IMR-90 (cell line): ENCODE measurements around the gene APOBEC3F. TPM values are rescaled to one million over a fixed set of nuclear protein-coding genes. Genes with fewer than 3 reads are reported as not detected.

ENCODE experiments used
- ATAC-seq: fragments of 200-7000 bp; cut with Tn5 transposase; 2 replicates; pipeline ENCODE4 v1.9.1; 2020; ENCODE audit warnings: low read depth, mild to moderate bottlenecking, moderate library complexity
- BruUV-seq: library from RNA; stranded (reverse); fragments of 400-500 nt; replicated peaks from 2 replicates; lab custom pipeline; 2021; lab: Mats Ljungman, UMichigan
- CTCF ChIA-PET: fragments of 300-600 bp; formaldehyde crosslinking; extraction: SDS; loops from one replicate; lab custom pipeline; 2021; ENCODE audit warnings: antibody characterized with exemption; lab: Yijun Ruan, JAX
- POLR2A ChIA-PET: fragments of 300-600 bp; sonication (Branson Sonifier 250); formaldehyde crosslinking; loops from one replicate; lab custom pipeline; 2022; ENCODE audit warnings: antibody characterized with exemption; ENCODE audit not compliant: unreplicated experiment; lab: Charles Lee
- DNase-seq: peaks from one replicate; pipeline ENCODE4 v3.0.0; 2013
- H2AFZ ChIP-seq: replicated peaks from 2 replicates; pipeline ENCODE3; 2013; ENCODE audit warnings: low read length, mild to moderate bottlenecking; ENCODE audit not compliant: poor library complexity
- H2AK5ac ChIP-seq: 2 replicates; pipeline ENCODE4 v1.6.1; 2013; ENCODE audit warnings: low read depth, low read length, inconsistent platforms
- H2AK9ac ChIP-seq: replicated peaks from 2 replicates; pipeline ENCODE3; 2013; ENCODE audit warnings: mild to moderate bottlenecking, low read depth, low read length, moderate library complexity; ENCODE audit not compliant: poor library complexity
- H2BK120ac ChIP-seq: 2 replicates; pipeline ENCODE4 v1.6.1; 2013; ENCODE audit warnings: low read depth, low read length, inconsistent platforms
- H2BK15ac ChIP-seq: 3 replicates; pipeline ENCODE4 v1.6.1; 2013; ENCODE audit warnings: low read depth, low read length, inconsistent platforms
- H2BK20ac ChIP-seq: 2 replicates; pipeline ENCODE4 v1.6.1; 2013; ENCODE audit warnings: low read depth, mild to moderate bottlenecking, inconsistent platforms, low read length, moderate library complexity
- H2BK5ac ChIP-seq: 2 replicates; pipeline ENCODE4 v1.6.1; 2013; ENCODE audit warnings: mild to moderate bottlenecking, low read depth, low read length, inconsistent platforms; ENCODE audit not compliant: poor library complexity, severe bottlenecking
- H3K14ac ChIP-seq: replicated peaks from 2 replicates; pipeline ENCODE4 v1.6.1; 2013; ENCODE audit warnings: low read depth, low read length, inconsistent platforms
- H3K18ac ChIP-seq: 2 replicates; pipeline ENCODE4 v1.6.1; 2013; ENCODE audit warnings: low read depth, low read length, control low read depth
- H3K23ac ChIP-seq: 2 replicates; pipeline ENCODE4 v1.6.1; 2013; ENCODE audit warnings: low read depth, low read length, inconsistent platforms
- H3K27ac ChIP-seq: 2 replicates; pipeline ENCODE4 v1.5.1; 2013; ENCODE audit warnings: mild to moderate bottlenecking, control low read depth, low read length; ENCODE audit not compliant: insufficient read depth
- H3K27me3 ChIP-seq: 2 replicates; pipeline ENCODE4 v1.6.1; 2013; ENCODE audit warnings: low read length; ENCODE audit not compliant: control insufficient read depth, insufficient read depth
- H3K36me3 ChIP-seq: 2 replicates; pipeline ENCODE4 v1.6.1; 2013; ENCODE audit warnings: low read length, mixed read lengths; ENCODE audit not compliant: control insufficient read depth, insufficient read depth
- H3K4ac ChIP-seq: 2 replicates; pipeline ENCODE4 v1.6.1; 2013; ENCODE audit warnings: low read depth, low read length, inconsistent platforms
- H3K4me1 ChIP-seq: 2 replicates; pipeline ENCODE4 v1.6.1; 2013; ENCODE audit warnings: low read length, mixed read lengths; ENCODE audit not compliant: control insufficient read depth, insufficient read depth
- H3K4me2 ChIP-seq: 2 replicates; pipeline ENCODE4 v1.6.1; 2013; ENCODE audit warnings: low read depth, mild to moderate bottlenecking, control low read depth, low read length, moderate library complexity
- H3K4me3 ChIP-seq: 2 replicates; pipeline ENCODE4 v1.5.1; 2013; ENCODE audit warnings: low read depth, mild to moderate bottlenecking, control low read depth, low read length, moderate library complexity; ENCODE audit not compliant: insufficient read depth
- H3K56ac ChIP-seq: 2 replicates; pipeline ENCODE4 v1.6.1; 2013; ENCODE audit warnings: low read length, inconsistent platforms; ENCODE audit not compliant: insufficient read depth; ENCODE audit errors: extremely low read depth
- H3K79me1 ChIP-seq, 2 experiments: 2 replicates each; pipeline ENCODE4 v1.6.1; 2013; ENCODE audit warnings: low read length in 2 of 2, inconsistent platforms in 1 of 2, low read depth in 1 of 2
- H3K9ac ChIP-seq: 2 replicates; pipeline ENCODE4 v1.6.1; 2013; ENCODE audit warnings: low read depth, low read length, control low read depth
- H3K9me1 ChIP-seq: 2 replicates; pipeline ENCODE4 v1.6.1; 2013; ENCODE audit warnings: low read length, inconsistent platforms; ENCODE audit not compliant: insufficient read depth
- H3K9me3 ChIP-seq: 2 replicates; pipeline ENCODE4 v1.6.1; 2013; ENCODE audit warnings: low read length; ENCODE audit not compliant: control insufficient read depth, insufficient read depth
- H4K20me1 ChIP-seq: 2 replicates; pipeline ENCODE4 v1.6.1; 2013; ENCODE audit warnings: low read length, inconsistent platforms; ENCODE audit not compliant: insufficient read depth
- H4K5ac ChIP-seq: 2 replicates; pipeline ENCODE4 v1.6.1; 2013; ENCODE audit warnings: mild to moderate bottlenecking, low read depth, low read length, control low read depth
- H4K8ac ChIP-seq, 2 experiments: 2 replicates each; pipeline ENCODE4 v1.6.1; 2013; ENCODE audit warnings: low read depth in 2 of 2, low read length in 2 of 2, control low read depth in 1 of 2, inconsistent platforms in 1 of 2
- H4K91ac ChIP-seq: 2 replicates; pipeline ENCODE4 v1.6.1; 2013; ENCODE audit warnings: low read depth, low read length, inconsistent platforms; ENCODE audit not compliant: insufficient read depth
- CEBPB ChIP-seq: IDR thresholded peaks from 2 replicates; pipeline ENCODE4 v1.6.1; 2012; ENCODE audit warnings: low read depth, low read length, improper control_type of control experiment
- WGBS, 2 experiments: methylation state at CpG; one replicate each; pipeline versions ENCODE4 v1.1.5 to v1.1.7; 2013; ENCODE audit warnings: missing lambda C conversion rate in 2 of 2; ENCODE audit not compliant: insufficient read length in 1 of 2; ENCODE audit errors: extremely low coverage in 2 of 2; 5-methylcytosine and 5-hydroxymethylcytosine counted together
- dilution Hi-C: fragments of 300-500 bp; cut with HindIII; formaldehyde crosslinking; loops from one replicate; pipeline ENCODE4 v1.14.3; 2018; ENCODE audit warnings: low sequenced_read_pairs; ENCODE audit not compliant: unreplicated experiment
- in situ Hi-C: fragments of 300-500 bp; cut with MboI; formaldehyde crosslinking; loops from 3 replicates; pipeline ENCODE4 v1.14.3; 2019; ENCODE audit warnings: low sequenced_read_pairs, inconsistent platforms, mixed read lengths
- intact Hi-C: fragments of 100-400 bp; cut with micrococcal nuclease; formaldehyde crosslinking; loops from 2 replicates; pipeline ENCODE4 v1.10.0; 2022
- polyA plus RNA-seq, 3 experiments: library from polyadenylated mRNA; depleted of rRNA; stranded (reverse); fragments of >200 nt; gene quantifications; 2 replicates each; pipeline ENCODE4 v1.2.3, GENCODE V29; 2012; ENCODE audit warnings: low replicate concordance in 1 of 3
- total RNA-seq: library from RNA; depleted of rRNA; stranded (reverse); fragments of >200 nt; gene quantifications from 2 replicates; pipeline ENCODE4 v1.2.3, GENCODE V29; 2012
- TF ChIP-seq, protein P1 (sequence below): conservative IDR thresholded peaks from 2 replicates; pipeline ENCODE4 v1.5.1; 2012; ENCODE audit warnings: mild to moderate bottlenecking, low read depth, low read length, improper control_type of control experiment

Gene APOBEC3F
- total and polyA plus RNA-seq, 2 of the 4 experiments (the other 2 are of a cell fraction), result 3.4 to 8.3 TPM

DNA sequence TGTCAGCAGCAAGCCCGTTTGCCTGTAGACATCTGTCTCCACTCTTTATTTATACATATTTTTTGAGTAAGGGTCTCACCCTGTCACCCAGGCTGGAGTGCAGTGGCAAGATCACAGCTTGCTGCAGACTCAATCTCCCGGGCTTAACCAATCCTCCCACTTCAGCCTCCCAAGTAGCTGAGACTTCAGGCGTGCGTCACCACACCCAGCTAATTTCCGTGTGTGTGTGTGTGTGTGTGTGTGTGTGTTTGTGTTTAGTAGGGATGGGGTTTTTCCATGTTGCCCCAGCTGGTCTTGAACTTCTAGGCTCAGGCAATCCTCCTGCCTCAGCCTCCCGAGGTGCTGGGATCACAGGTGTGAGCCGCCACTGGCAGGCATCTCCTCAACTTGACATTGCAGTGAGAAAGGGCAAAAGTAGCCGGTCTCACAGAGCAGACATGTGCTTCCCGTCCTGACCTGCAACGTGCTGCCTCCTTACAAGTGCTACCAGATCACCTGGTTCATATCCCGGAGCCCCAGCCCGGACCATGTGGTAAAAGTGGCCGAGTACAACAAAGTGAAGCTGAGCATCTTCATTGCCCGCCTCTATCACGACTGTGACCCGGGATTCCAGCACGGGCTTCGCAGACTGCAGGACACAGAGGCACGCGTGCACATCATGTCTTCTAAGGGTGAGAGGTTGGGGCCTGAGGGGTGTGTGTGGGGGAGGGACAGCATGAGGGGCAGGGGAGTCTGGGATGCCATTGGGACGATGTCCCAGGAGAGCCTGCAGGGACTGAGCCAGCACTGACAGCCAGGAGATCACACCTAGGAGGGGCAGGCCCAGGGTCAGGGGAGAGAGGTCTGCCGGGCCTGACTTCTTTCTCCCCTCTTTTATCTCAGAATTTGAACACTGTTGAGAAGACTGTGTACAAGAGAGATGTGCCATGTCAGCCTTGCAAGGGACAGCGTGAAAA, 50.7 kb downstream of the APOBEC3F start:
- no peak overlapping the region for H3K18ac ChIP-seq
- 57% methylated on average over 9 of the region's 23 CpGs; no CpG with 5 or more reads in 1 of the 2 experiments for WGBS, 2 experiments

More for the DNA sequence above, 50.7 kb downstream of the APOBEC3F start:
- Histone ChIP-seq H2BK120ac (no peak overlapping the region), H3K4ac (no peak overlapping the region), H3K36me3 (no peaks in the 10 kb centered on the region), H3K4me2 (no peak overlapping the region), H3K23ac (no peak overlapping the region), H3K4me3 (no peak overlapping the region), H2AK5ac (no peak overlapping the region), H4K20me1 (no peaks in the 10 kb centered on the region), H3K56ac (no peak overlapping the region), H3K27me3 (peaks cover 43% of the 10 kb centered on the region), H2AK9ac (no peak overlapping the region), H2BK20ac (no peak overlapping the region), H2BK5ac (no peak overlapping the region), H3K14ac (no peak overlapping the region), H3K9me3 (no peaks in the 10 kb centered on the region), H4K5ac (no peak overlapping the region), H3K79me1 (no peaks in the 10 kb centered on the region), H3K4me1 (peaks cover 3% of the 10 kb centered on the region; the same call in 1 of the 2 replicates), H3K27ac (no peak overlapping the region), H3K9ac (no peak overlapping the region), H2BK15ac (no peak overlapping the region), H4K91ac (no peak overlapping the region), H2AFZ (no peak overlapping the region), H3K9me1 (no peaks in the 10 kb centered on the region), H4K8ac (no peak overlapping the region)
- CTCF ChIA-PET, result interaction anchor here (0.6 kb wide), 1 partner anchor 1304 kb away, joined by 3 read pairs; no protein-coding TSS in a partner anchor
- in situ Hi-C loops (no loop called here), intact Hi-C loops (no loop called here), dilution Hi-C loops (no loop called here)
- DNase-seq (no peak), ATAC-seq (no peak)
- no peak for TF ChIP-seq CEBPB
- TF ChIP-seq, protein P1, sequence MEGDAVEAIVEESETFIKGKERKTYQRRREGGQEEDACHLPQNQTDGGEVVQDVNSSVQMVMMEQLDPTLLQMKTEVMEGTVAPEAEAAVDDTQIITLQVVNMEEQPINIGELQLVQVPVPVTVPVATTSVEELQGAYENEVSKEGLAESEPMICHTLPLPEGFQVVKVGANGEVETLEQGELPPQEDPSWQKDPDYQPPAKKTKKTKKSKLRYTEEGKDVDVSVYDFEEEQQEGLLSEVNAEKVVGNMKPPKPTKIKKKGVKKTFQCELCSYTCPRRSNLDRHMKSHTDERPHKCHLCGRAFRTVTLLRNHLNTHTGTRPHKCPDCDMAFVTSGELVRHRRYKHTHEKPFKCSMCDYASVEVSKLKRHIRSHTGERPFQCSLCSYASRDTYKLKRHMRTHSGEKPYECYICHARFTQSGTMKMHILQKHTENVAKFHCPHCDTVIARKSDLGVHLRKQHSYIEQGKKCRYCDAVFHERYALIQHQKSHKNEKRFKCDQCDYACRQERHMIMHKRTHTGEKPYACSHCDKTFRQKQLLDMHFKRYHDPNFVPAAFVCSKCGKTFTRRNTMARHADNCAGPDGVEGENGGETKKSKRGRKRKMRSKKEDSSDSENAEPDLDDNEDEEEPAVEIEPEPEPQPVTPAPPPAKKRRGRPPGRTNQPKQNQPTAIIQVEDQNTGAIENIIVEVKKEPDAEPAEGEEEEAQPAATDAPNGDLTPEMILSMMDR, result no peak
- POLR2A ChIA-PET, result no interaction called here
- no TSS peak for BruUV-seq
